Measurements from ENCODE around the gene FNBP1. TPM values are rescaled to one million over a fixed set of nuclear protein-coding genes. Genes with fewer than 3 reads are reported as not detected.
"Not testable (repeated sequence)": the region's sequence is repeated elsewhere in the genome, so short reads cannot be mapped to it uniquely, and the experiment has no call there.

Gene FNBP1
- total RNA-seq, 2 experiments from 2014 or later: 206 to 247 TPM

DNA sequence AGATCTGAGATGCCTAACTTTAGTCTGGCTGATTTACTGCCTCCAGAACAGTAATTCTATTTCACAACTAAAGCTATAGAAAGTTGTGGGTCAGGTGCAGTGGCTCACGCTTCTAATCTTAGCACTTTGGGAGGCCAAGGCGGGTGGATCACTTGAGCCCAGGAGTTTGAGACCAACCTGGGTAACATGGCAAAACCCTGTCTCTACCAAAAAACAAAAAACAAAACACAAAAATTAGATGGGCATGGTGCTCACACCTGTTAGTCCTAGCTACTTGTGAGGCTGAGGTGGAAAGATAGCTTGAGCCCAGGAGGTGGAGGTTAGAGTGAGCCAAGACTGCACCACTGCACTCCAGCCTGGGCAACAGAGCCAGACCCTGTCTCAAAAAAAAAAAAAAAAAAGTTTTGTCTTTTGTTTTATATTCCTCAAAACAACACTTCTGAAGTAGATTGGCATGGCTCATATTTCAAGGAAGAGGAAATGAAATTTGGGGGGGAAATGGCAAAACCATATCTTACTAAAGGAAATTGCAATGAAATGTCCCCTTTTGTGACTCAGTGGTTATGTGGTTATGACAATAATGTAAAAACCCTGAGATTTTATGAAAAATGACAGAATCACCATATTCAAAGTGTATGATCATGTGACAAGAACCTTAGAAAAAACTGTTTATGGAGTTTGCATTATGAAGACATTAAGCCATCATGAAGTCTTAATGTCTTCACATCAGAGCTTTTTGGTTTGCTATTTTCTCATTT, 16.2 kb downstream of the FNBP1 start:
- Mint-ChIP-seq H3K27ac (peak overlapping the region; percentile 76), H3K4me1 (peaks cover 88% of the 10 kb centered on the region), H3K27me3 (no peaks in the 10 kb centered on the region), H3K9me3 (peaks cover 8% of the 10 kb centered on the region), H3K4me3 (no peak overlapping the region), H3K36me3 (ENCODE audit: low read depth) (peaks cover 56% of the 10 kb centered on the region)
- no peak for DNase-seq
- CTCF ChIA-PET: interaction anchor here (0.7 to 1.2 kb wide), 7 partner anchors 8 to 141 kb away, joined by 3 to 4 read pairs (median 3); no protein-coding TSS in a partner anchor
- POLR2A ChIA-PET: interaction anchor here (0.5 to 0.8 kb wide), 3 partner anchors 22 to 122 kb away, joined by 3 to 11 read pairs (median 3); no protein-coding TSS in a partner anchor

DNA sequence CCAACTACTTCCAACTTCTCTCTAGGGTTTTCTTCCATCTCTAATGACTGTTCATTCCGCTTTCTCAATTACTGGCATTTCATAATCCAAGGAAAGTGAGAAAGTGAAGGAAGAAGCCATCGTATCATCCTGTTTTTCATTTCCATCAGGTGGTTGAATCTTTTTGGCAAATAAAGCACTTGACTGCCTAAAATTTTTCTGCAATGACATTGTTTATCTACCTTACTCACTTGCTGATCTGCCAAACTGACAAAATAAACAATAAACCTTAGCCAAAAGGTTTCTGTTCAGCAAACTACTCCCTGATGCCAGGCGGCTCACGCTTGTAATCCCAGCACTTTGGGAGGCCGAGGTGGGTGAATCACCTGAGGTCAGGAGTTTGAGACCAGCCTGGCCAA, 18.4 kb downstream of the FNBP1 start:
- Mint-ChIP-seq H3K4me1 (peaks cover 89% of the 10 kb centered on the region), H3K9me3 (peaks cover 8% of the 10 kb centered on the region), H3K27ac (no peak overlapping the region), H3K36me3 (ENCODE audit: low read depth) (peaks cover 61% of the 10 kb centered on the region), H3K4me3 (no peak overlapping the region), H3K27me3 (no peaks in the 10 kb centered on the region)
- ChIA-PET CTCF (no interaction called here), POLR2A (no interaction called here)
- DNase-seq: no peak

DNA sequence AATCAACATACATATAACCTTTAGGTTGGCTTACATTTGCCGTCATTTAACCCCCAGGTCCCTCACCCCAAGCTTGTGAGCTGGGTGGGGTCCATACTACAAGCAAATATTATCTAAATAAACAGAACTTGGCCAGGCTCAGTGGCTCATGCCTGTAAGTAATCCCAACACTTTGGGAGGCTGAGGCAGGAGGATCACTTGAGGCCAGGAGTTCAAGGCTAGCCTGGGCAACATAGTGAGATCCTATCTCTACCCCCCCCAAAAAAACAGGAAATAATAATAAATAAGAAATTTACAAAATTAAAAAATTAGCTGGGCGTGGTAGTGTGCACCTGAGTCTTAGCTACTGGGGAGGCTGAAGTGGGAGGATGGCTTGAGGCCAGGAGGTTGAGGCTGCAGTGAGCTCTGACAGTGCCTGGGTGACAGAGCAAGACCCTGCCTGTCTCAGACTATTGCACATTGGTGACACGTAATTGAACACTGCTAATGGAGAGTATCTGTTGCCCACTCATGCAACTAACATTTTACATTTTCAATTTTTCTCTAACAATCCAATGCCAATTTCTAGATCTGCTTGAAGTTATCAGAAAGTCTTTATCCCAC, 18.9 kb downstream of the FNBP1 start:
- H3K27ac Mint-ChIP-seq: peak overlapping the region; percentile 2
- H3K9me3 Mint-ChIP-seq: peaks cover 8% of the 10 kb centered on the region
- no peak for DNase-seq
- H3K27me3 Mint-ChIP-seq: no peaks in the 10 kb centered on the region
- H3K36me3 Mint-ChIP-seq (ENCODE audit: low read depth): peaks cover 61% of the 10 kb centered on the region
- CTCF ChIA-PET: interaction anchor here (1.0 to 1.5 kb wide), 4 partner anchors 14 to 77 kb away, joined by 3 to 5 read pairs (median 4); no protein-coding TSS in a partner anchor
- H3K4me1 Mint-ChIP-seq: peaks cover 88% of the 10 kb centered on the region
- no peak overlapping the region for H3K4me3 Mint-ChIP-seq
- POLR2A ChIA-PET: no interaction called here

DNA sequence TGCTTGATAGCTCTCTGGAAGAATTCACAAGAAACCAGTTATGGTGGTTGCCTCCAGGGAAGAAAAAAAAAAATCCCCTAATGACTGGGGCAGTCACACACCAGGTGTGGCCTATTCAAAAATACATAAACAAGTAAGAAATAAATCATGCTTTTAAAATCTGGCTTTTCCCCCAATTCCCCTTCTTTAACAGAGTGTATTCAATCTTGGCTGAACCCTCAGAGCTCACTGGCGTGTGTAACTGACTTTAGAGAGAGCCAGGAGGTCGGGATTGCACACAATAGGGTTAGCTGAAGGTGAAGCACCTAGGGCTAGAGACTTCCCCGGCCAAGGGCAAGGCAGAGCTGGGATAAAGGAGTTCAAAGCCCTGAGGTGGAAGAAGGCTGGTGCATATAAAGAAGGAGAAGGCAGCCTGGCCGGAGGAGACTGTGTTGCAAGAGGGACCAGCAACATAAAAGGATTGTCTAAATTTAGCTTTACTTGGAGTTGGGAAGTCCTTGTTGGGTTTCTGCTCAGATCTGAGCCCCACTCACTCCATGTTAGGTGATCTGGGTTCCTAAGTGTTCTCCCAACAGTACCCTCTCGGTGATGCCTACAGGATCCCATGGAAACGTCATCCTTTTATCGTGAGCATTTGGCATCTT, 19.7 kb downstream of the FNBP1 start:
- Mint-ChIP-seq H3K27me3 (no peaks in the 10 kb centered on the region), H3K9me3 (peaks cover 8% of the 10 kb centered on the region), H3K4me3 (no peak overlapping the region), H3K36me3 (ENCODE audit: low read depth) (peaks cover 53% of the 10 kb centered on the region), H3K27ac (peak overlapping the region; percentile 20), H3K4me1 (peaks cover 80% of the 10 kb centered on the region)
- ChIA-PET POLR2A (no interaction called here), CTCF (interaction anchor here (0.6 to 2.2 kb wide), 8 partner anchors 14 to 83 kb away, joined by 3 to 7 read pairs (median 4); no protein-coding TSS in a partner anchor)
- DNase-seq: no peak

DNA sequence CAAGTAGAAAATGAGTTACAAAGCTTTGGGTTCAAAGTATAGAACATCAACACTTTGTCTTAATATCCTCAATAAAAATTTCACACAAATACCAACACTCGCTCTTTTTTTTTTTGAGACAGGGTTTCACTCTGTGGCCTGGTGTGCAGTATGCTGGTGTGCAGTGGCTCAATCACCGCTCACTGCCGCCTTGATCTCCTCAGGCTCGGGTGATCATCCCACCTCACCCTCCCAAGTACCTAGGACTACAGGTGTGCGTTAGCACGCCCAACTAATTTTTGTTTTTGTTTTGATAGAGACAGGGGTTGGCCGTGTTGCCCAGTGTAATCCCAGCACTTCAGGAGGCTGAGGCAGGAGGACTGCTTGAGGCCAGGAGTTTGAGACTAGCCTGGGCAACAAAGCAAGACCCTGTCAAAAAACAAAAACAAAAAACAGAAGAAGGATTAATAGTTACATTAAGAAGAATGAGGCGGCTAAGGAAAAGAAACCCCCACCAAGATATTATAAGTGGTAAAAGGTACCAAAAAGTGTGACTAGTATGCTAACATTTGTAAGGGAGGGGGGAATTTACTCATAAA, 20.3 kb downstream of the FNBP1 start:
- CTCF ChIA-PET: interaction anchor here (0.6 to 2.2 kb wide), 7 partner anchors 9 to 83 kb away, joined by 3 to 7 read pairs (median 4); no protein-coding TSS in a partner anchor
- DNase-seq: no peak
- peaks cover 3% of the 10 kb centered on the region for H3K9me3 Mint-ChIP-seq
- peaks cover 50% of the 10 kb centered on the region for H3K36me3 Mint-ChIP-seq (ENCODE audit: low read depth)
- peak overlapping the region; percentile 41 for H3K27ac Mint-ChIP-seq
- no peaks in the 10 kb centered on the region for H3K27me3 Mint-ChIP-seq
- no peak overlapping the region for H3K4me3 Mint-ChIP-seq
- peaks cover 74% of the 10 kb centered on the region for H3K4me1 Mint-ChIP-seq
- POLR2A ChIA-PET: no interaction called here

DNA sequence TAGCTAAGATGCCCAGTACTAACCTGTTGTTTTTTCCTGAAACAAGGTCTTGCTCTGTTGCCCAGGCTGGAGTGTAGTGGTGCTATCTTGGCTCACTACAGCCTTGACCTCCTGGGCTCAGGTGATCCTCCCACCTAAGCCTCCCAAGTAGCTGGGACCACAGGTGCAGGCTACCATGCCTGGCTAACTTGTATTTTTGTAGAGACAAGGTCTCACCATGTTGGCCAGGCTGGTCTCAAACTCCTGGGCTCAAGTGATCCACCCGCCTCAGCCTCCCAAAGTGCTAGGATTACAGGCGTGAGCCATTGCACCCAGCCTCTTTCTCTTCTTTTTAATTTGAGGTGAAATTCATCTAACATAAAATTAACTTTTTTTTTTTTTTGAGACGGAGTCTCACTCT, 21.1 kb downstream of the FNBP1 start:
- DNase-seq, H3K9me3 Mint-ChIP-seq, H3K4me3 Mint-ChIP-seq, POLR2A ChIA-PET, H3K27ac Mint-ChIP-seq, H3K27me3 Mint-ChIP-seq: not testable (repeated sequence)
- Mint-ChIP-seq H3K4me1 (peaks cover 71% of the 10 kb centered on the region), H3K36me3 (ENCODE audit: low read depth) (peaks cover 50% of the 10 kb centered on the region)
- CTCF ChIA-PET: interaction anchor here (0.5 to 2.2 kb wide), 3 partner anchors 10 to 24 kb away, joined by 3 to 7 read pairs (median 3); no protein-coding TSS in a partner anchor

DNA sequence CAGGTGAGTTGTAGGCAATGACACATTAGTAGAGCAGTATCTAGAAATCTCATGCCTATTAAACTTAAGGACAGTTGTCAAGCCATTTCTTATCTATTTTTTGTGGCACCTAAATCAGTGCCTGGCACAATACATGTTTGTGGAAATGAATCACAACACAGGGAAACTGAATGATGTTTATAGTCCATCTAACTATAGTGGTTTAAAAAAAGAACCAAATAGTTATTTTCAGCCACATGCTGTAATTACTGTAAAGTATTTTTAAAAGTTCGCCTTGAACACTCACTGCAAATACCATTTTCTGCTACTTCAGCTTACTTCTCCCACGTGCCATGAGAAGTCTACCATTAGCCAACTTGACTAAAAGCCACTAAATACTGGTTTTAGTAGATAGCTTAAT, 21.9 kb downstream of the FNBP1 start:
- ChIA-PET CTCF (interaction anchor here (1.1 to 2.2 kb wide), 2 partner anchors 15 to 21 kb away, joined by 3 to 7 read pairs; no protein-coding TSS in a partner anchor), POLR2A (no interaction called here)
- H3K4me1 Mint-ChIP-seq: peaks cover 70% of the 10 kb centered on the region
- H3K27ac Mint-ChIP-seq: no peak overlapping the region
- H3K27me3 Mint-ChIP-seq: no peaks in the 10 kb centered on the region
- peaks cover 8% of the 10 kb centered on the region for H3K9me3 Mint-ChIP-seq
- DNase-seq: no peak
- H3K36me3 Mint-ChIP-seq (ENCODE audit: low read depth): peaks cover 51% of the 10 kb centered on the region
- H3K4me3 Mint-ChIP-seq: no peak overlapping the region

DNA sequence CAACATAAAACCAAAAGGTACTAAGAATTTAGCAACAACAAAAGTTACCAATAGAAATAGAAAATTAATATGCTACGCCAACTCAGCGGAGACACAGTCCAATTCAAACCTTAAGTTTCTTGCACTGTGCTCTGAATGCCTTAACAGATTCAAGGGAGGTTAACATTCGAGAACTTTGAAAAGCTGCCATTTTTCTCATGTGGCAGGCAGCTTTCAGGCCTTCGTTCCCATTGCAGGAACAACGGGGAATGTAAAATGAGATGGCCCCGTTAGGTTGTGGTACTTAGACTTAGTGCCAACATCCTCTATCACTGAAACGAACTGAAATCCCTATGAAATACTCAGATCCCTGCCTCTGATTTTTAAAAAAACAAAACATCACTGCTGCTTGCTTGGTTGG, 22.4 kb downstream of the FNBP1 start:
- CTCF ChIA-PET: interaction anchor here (1.1 kb wide), 1 partner anchor 15 kb away, joined by 3 read pairs; no protein-coding TSS in a partner anchor

DNA sequence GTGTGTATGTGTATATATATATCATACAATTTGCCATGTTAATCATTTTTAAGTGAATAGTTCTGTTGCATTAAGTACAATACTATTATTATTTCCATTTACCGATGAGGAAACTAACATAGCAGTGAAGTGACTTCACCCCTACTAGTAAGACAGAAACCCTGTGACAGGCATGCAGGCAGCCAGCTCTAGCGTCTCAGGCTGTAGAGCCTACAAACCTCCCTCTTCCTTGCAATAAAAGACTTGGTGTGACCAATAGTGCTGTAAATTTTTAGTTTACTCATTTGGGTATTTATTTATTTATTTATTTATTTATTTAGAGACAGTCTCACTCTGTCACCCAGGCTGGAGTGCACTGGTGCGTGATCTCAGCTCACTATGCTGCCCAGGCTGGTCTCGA, 24.7 kb downstream of the FNBP1 start:
- POLR2A ChIA-PET: interaction anchor here (0.6 kb wide), 1 partner anchor 80 kb away, joined by 3 read pairs; no protein-coding TSS in a partner anchor
- peaks cover 52% of the 10 kb centered on the region for H3K36me3 Mint-ChIP-seq (ENCODE audit: low read depth)
- CTCF ChIA-PET: interaction anchor here (0.8 to 1.0 kb wide), 3 partner anchors 9 to 16 kb away, joined by 3 to 4 read pairs (median 3); no protein-coding TSS in a partner anchor
- no peaks in the 10 kb centered on the region for H3K27me3 Mint-ChIP-seq
- no peak for DNase-seq
- H3K9me3 Mint-ChIP-seq: peaks cover 10% of the 10 kb centered on the region
- H3K4me1 Mint-ChIP-seq: peaks cover 59% of the 10 kb centered on the region
- no peak overlapping the region for H3K27ac Mint-ChIP-seq
- H3K4me3 Mint-ChIP-seq: no peak overlapping the region

More for the DNA sequence above, 22.4 kb downstream of the FNBP1 start:
- DNase-seq: no peak
- H3K4me3 Mint-ChIP-seq: no peak overlapping the region
- peak overlapping the region; percentile 54 for H3K27ac Mint-ChIP-seq
- no peaks in the 10 kb centered on the region for H3K27me3 Mint-ChIP-seq
- H3K9me3 Mint-ChIP-seq: peaks cover 8% of the 10 kb centered on the region
- H3K4me1 Mint-ChIP-seq: peaks cover 67% of the 10 kb centered on the region
- POLR2A ChIA-PET: no interaction called here
- peaks cover 51% of the 10 kb centered on the region for H3K36me3 Mint-ChIP-seq (ENCODE audit: low read depth)

DNA sequence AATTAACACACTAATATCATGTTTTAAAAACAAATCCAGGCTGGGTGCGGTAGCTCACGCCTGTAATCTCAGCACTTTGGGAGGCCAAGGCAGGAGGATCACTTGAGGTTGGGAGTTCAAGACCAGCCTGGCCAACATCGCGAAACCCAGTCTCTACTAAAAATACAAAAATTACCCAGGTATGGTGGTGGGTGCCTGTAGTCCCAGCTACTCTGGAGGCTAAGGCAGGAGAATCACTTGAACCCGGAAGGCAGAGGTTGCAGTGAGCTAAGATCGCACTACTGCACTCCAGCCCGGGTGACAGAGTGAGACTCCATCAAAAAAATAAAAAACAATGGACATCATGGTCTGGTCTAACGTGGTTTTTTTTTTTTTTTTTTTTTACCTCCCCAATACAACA, 25.5 kb downstream of the FNBP1 start:
- H3K36me3 Mint-ChIP-seq (ENCODE audit: low read depth): peaks cover 50% of the 10 kb centered on the region
- H3K27ac Mint-ChIP-seq, H3K27me3 Mint-ChIP-seq, POLR2A ChIA-PET, H3K9me3 Mint-ChIP-seq, DNase-seq, H3K4me3 Mint-ChIP-seq: not testable (repeated sequence)
- CTCF ChIA-PET: interaction anchor here (0.6 to 1.3 kb wide), 6 partner anchors 11 to 101 kb away, joined by 3 read pairs; no protein-coding TSS in a partner anchor
- H3K4me1 Mint-ChIP-seq: peaks cover 56% of the 10 kb centered on the region

DNA sequence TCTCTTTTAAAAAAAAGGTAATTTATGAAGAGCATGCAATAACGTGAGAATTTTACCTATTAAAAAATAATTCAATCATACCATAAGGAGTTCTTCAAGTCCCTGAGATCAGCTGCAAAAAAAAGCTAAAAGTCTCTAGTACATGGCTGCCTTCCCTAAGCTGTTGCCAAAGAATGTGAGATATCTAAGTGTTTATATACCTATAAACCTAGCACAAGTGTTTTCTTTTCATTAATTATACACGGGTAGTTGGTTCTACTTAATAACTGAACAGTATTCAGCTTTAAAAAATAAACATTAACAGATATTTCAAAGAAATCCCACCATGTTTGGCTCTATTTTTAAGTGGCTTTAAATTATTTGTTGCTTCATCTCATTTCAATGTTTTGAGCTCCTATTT, 25.9 kb downstream of the FNBP1 start:
- Mint-ChIP-seq H3K27ac (peak overlapping the region; percentile 78), H3K27me3 (no peaks in the 10 kb centered on the region), H3K4me3 (no peak overlapping the region), H3K9me3 (peaks cover 12% of the 10 kb centered on the region), H3K36me3 (ENCODE audit: low read depth) (peaks cover 49% of the 10 kb centered on the region), H3K4me1 (peaks cover 55% of the 10 kb centered on the region)
- ChIA-PET POLR2A (interaction anchor here (0.6 kb wide), 1 partner anchor 115 kb away, joined by 23 read pairs; no protein-coding TSS in a partner anchor), CTCF (interaction anchor here (0.6 to 1.5 kb wide), 8 partner anchors 11 to 132 kb away, joined by 3 read pairs; no protein-coding TSS in a partner anchor)
- DNase-seq: no peak

DNA sequence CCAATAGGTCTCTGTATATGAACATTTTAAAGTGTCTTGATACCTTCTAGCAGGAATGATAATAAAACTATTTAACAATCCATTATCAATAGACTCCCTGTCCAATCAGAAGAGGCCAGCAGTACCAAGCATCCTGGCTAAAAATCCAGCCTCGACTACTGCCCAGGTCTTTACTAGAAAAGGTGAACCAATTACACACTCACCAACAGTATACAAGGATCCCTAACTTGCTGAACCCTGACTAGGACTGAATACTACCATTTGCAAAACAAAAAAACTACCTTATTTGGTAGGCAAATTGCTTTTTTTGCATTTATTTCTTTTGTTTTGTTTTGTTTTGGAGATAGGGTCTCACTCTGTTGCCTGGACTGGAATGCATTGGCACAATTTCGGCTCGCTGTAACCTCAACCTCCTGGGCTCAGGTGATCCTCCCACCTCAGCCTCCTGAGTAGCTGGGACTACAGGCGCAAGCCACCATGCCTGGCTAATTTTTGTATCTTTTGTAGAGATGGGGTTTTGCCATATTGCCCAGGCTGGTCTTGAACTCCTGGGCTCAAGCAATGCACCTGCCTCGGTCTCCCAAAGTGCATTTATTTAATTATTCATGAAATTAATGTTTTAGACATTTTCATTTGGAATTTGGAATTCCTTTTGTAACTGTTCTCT, 27.5 kb downstream of the FNBP1 start:
- Mint-ChIP-seq H3K9me3 (peaks cover 15% of the 10 kb centered on the region), H3K4me3 (no peak overlapping the region), H3K4me1 (peaks cover 55% of the 10 kb centered on the region), H3K36me3 (ENCODE audit: low read depth) (peaks cover 55% of the 10 kb centered on the region), H3K27ac (no peak overlapping the region), H3K27me3 (no peaks in the 10 kb centered on the region)
- DNase-seq: no peak
- POLR2A ChIA-PET: no interaction called here
- CTCF ChIA-PET: interaction anchor here (1.1 to 1.6 kb wide), 3 partner anchors 13 to 130 kb away, joined by 3 to 5 read pairs (median 5); no protein-coding TSS in a partner anchor

Data from activated CD4-positive, alpha-beta T cell treated with anti-CD3 and anti-CD28 coated beads, Interleukin-2, amount 10 ng/mL, durations not matched to agents 7 days and 5 days (primary cell).